Body of pancreas (tissue), 4 donors: ENCODE measurements around the gene PPP1R7. TPM values are rescaled to one million over a fixed set of nuclear protein-coding genes. Genes with fewer than 3 reads are reported as not detected.

Source experiments
- ATAC-seq: fragments of 150-250 bp; one replicate; pipeline ENCODE4 v1.9.1; 2016
- DNase-seq, 4 donors: peaks; one replicate each; pipeline ENCODE4 v3.0.0-alpha.2; 2019
- H3K27ac ChIP-seq, 4 donors: fragments of 200-600 bp; sonication (generic); 1 replicate in 3 of 4; 2 replicates in 1 of 4; pipeline versions ENCODE4 v1.5.1 to v1.6.1; 2016 to 2019; ENCODE audit warnings: mild to moderate bottlenecking in 1 of 4, mixed read lengths in 1 of 4, moderate library complexity in 1 of 4
- H3K27me3 ChIP-seq, 2 donors: fragments of 200-600 bp; sonication (generic); one replicate each; pipeline ENCODE4 v1.6.0; 2016; ENCODE audit warnings: mild to moderate bottlenecking in 1 of 2
- H3K36me3 ChIP-seq, 2 donors: fragments of 200-600 bp; sonication (generic); replicated peaks in 1 of 2; 2 replicates each; pipeline ENCODE4 v1.5.1; 2016; ENCODE audit warnings: low read depth in 2 of 2; ENCODE audit not compliant: insufficient read depth in 1 of 2
- H3K4me1 ChIP-seq: fragments of 200-600 bp; sonication (generic); one replicate; pipeline ENCODE4 v1.6.0; 2016
- H3K4me3 ChIP-seq, 2 donors: fragments of 200-600 bp; sonication (generic); 1 replicate in 1 of 2; 2 replicates in 1 of 2; pipeline ENCODE4 v1.5.1; 2016 to 2019
- H3K9me3 ChIP-seq, 3 donors: fragments of 200-600 bp; sonication (generic); 1 replicate in 2 of 3; 2 replicates in 1 of 3; pipeline ENCODE4 v1.5.1; 2016
- POLR2A ChIP-seq, 3 donors: fragments of 450-650 bp; IDR thresholded peaks; one replicate each; pipeline ENCODE4 v1.6.1; 2016; ENCODE audit warnings: antibody characterized with exemption in 3 of 3, mild to moderate bottlenecking in 2 of 3
- WGBS, 2 donors: methylation state at CpG; one replicate each; pipeline ENCODE4 v1.1.5; 2017; 5-methylcytosine and 5-hydroxymethylcytosine counted together
- intact Hi-C: fragments of 100-400 bp; cut with DNase I; formaldehyde crosslinking; loops from one replicate; pipeline ENCODE4 v1.15.1; 2023
- total RNA-seq, 2 donors: library from RNA; depleted of rRNA; stranded (reverse); fragments of >200 nt; gene quantifications; one replicate each; pipeline ENCODE4 v1.1.0, GENCODE V29; 2016
- TF ChIP-seq, protein P1 (sequence below), 7 experiments: fragments of 450-650 bp in 4 of 7; fragments of 200-600 bp in 3 of 7; sonication (generic) in 3 of 7; IDR thresholded peaks; one replicate each; pipeline ENCODE4 v1.5.1; 2016 to 2019; ENCODE audit warnings: antibody characterized with exemption in 7 of 7

PPP1R7 gene
- total RNA-seq, 2 donors from 2014 or later: 27.0 to 99.4 TPM

DNA sequence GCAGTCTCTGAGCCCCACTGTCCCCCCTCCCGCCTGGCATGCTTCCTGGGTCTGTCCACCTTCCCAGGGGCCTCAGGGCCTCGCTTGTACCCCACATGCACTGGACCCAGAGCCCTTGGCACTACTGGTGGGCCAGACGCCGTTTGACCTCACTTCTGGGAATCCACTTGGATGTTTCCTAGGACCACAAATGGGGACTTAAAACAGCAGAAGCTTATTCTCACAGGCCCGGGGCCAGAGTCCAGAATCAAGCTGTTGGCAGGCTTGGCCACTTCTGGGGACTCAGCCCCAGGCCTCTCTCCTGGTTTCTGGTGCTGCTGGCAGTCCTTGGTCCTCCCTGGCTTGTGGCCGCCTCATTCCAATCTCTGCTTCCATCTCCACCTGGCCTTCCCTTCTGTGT lies 57.8 kb downstream of the PPP1R7 start:
- Histone ChIP-seq H3K4me3 (no peak overlapping the region), H3K27ac (no peak overlapping the region), H3K9me3 (no peaks in the 10 kb centered on the region), H3K36me3 (no peaks in the 10 kb centered on the region), H3K27me3 (no peaks in the 10 kb centered on the region), H3K4me1 (no peaks in the 10 kb centered on the region)
- no peak for DNase-seq
- WGBS, 2 donors: 45 to 55% methylated on average over 6 of the region's 6 CpGs
- no peak for TF ChIP-seq POLR2A (IDR thresholded peaks at IDR 0.05)
- TF ChIP-seq, protein P1, sequence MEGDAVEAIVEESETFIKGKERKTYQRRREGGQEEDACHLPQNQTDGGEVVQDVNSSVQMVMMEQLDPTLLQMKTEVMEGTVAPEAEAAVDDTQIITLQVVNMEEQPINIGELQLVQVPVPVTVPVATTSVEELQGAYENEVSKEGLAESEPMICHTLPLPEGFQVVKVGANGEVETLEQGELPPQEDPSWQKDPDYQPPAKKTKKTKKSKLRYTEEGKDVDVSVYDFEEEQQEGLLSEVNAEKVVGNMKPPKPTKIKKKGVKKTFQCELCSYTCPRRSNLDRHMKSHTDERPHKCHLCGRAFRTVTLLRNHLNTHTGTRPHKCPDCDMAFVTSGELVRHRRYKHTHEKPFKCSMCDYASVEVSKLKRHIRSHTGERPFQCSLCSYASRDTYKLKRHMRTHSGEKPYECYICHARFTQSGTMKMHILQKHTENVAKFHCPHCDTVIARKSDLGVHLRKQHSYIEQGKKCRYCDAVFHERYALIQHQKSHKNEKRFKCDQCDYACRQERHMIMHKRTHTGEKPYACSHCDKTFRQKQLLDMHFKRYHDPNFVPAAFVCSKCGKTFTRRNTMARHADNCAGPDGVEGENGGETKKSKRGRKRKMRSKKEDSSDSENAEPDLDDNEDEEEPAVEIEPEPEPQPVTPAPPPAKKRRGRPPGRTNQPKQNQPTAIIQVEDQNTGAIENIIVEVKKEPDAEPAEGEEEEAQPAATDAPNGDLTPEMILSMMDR (IDR thresholded peaks at IDR 0.05): no peak
- ATAC-seq: no peak
- intact Hi-C loops: no loop called here

DNA sequence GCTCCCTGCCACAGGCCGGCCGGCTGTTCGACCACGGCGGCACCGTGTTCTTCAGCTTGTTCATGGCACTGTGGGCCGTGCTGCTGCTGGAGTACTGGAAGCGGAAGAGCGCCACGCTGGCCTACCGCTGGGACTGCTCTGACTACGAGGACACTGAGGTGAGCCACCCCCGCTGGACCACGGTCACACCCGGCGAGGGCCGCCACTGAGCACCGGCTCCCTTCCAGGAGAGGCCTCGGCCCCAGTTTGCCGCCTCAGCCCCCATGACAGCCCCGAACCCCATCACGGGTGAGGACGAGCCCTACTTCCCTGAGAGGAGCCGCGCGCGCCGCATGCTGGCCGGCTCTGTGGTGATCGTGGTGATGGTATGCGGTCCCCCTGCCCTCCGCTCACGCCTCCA lies 59.0 kb downstream of the PPP1R7 start:
- no peaks in the 10 kb centered on the region for H3K27me3 ChIP-seq
- 74 to 90% methylated on average over 13 to 33 of the region's 33 CpGs for WGBS, 2 donors
- no peaks in the 10 kb centered on the region for H3K4me1 ChIP-seq
- H3K27ac ChIP-seq: no peak overlapping the region
- no peak for DNase-seq
- TF ChIP-seq POLR2A (IDR thresholded peaks at IDR 0.05): no peak
- TF ChIP-seq, protein P1 (IDR thresholded peaks at IDR 0.05): no peak
- no peak overlapping the region for H3K4me3 ChIP-seq
- intact Hi-C loops: no loop called here
- H3K36me3 ChIP-seq: no peaks in the 10 kb centered on the region
- no peaks in the 10 kb centered on the region for H3K9me3 ChIP-seq
- ATAC-seq: no peak

DNA sequence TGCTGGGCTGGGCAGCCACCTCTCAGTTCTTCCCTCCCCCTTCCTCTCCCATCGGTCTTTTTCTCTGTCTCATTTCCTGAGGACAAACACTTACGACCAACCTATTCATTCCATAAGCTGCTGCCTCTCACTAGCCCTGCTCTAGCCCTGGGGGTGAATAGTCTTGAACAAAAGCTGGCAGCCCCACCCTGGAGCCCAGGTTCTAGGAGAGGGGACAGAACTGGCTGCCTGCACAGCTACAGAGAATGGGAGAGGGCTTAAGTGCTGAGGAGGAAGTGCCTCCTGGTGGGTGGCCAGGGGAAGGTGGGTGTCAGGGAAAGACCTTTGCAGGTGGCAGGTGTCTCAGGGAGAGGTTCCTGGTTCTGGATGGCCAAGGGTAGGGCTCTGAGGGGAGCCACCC lies 61.0 kb downstream of the PPP1R7 start:
- H3K9me3 ChIP-seq: no peaks in the 10 kb centered on the region
- intact Hi-C loops: no loop called here
- DNase-seq (no peak), ATAC-seq (no peak)
- no peak overlapping the region for H3K27ac ChIP-seq
- 41 to 52% methylated on average over 2 of the region's 2 CpGs for WGBS, 2 donors
- no peaks in the 10 kb centered on the region for H3K4me1 ChIP-seq
- TF ChIP-seq, protein P1 (IDR thresholded peaks at IDR 0.05): no peak
- no peak for TF ChIP-seq POLR2A (IDR thresholded peaks at IDR 0.05)
- no peak overlapping the region for H3K4me3 ChIP-seq
- no peaks in the 10 kb centered on the region for H3K27me3 ChIP-seq
- H3K36me3 ChIP-seq: no peaks in the 10 kb centered on the region

DNA sequence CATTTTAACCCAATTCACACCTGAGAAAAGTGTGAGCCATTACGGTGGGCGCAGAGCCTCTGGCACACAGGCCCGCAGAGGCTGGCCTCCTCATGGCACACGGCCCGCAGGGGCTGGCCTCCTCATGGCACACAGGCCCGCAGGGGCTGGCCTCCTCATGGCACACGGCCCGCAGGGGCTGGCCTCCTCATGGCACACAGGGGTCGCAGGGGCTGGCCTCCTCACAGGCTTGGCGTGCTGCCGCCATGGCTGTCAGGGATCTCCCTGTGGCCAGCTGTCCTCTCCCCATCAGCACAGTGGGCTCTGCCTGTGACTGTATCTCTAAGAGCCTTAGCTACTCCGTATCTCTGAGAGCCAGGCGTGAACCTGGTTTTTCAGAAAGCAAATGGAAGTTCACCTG lies 62.8 kb downstream of the PPP1R7 start:
- WGBS, 2 donors: 80 to 90% methylated on average over 4 to 13 of the region's 13 CpGs
- peaks cover 5% of the 10 kb centered on the region for H3K4me1 ChIP-seq
- H3K9me3 ChIP-seq: no peaks in the 10 kb centered on the region
- no peak for ATAC-seq
- no peak overlapping the region for H3K4me3 ChIP-seq
- TF ChIP-seq POLR2A (IDR thresholded peaks at IDR 0.05): no peak
- TF ChIP-seq, protein P1 (IDR thresholded peaks at IDR 0.05): no peak
- intact Hi-C loops: no loop called here
- H3K27me3 ChIP-seq: no peaks in the 10 kb centered on the region
- no peaks in the 10 kb centered on the region for H3K36me3 ChIP-seq
- no peak for DNase-seq
- H3K27ac ChIP-seq: no peak overlapping the region

DNA sequence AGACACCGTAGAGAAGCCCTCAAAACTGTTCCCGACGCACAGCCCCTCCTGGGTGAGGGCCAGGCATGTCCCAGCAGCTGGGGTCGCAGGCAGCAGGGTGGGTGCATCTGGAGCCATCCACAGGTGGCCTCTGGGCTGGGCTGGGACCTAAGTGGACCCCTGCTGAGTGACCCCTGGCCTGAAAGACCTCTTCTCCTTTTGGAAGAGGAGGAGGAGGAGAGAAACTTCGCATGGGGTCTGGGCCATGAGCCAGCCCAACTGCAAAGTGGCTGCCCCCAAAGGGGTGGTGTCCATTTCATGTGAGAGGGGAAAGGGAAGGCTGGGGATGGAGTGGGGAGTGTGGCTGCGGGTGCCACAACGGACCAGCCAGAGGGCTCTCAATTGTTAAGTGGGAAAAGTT lies 63.3 kb downstream of the PPP1R7 start:
- H3K27me3 ChIP-seq: no peaks in the 10 kb centered on the region
- no peak overlapping the region for H3K4me3 ChIP-seq
- TF ChIP-seq, protein P1 (IDR thresholded peaks at IDR 0.05): no peak
- TF ChIP-seq POLR2A (IDR thresholded peaks at IDR 0.05): no peak
- intact Hi-C loops: no loop called here
- 74 to 85% methylated on average over 3 to 7 of the region's 7 CpGs for WGBS, 2 donors
- no peaks in the 10 kb centered on the region for H3K9me3 ChIP-seq
- no peak for ATAC-seq
- no peaks in the 10 kb centered on the region for H3K36me3 ChIP-seq
- DNase-seq: no peak
- H3K27ac ChIP-seq: no peak overlapping the region
- peaks cover 7% of the 10 kb centered on the region for H3K4me1 ChIP-seq
